HepG2 (cell line): ENCODE measurements around the gene PARVA. TPM values are rescaled to one million over a fixed set of nuclear protein-coding genes. Genes with fewer than 3 reads are reported as not detected.

Experiments used
- ARHGAP35 ChIP-seq: sonication (generic); formaldehyde crosslinking; IDR thresholded peaks from 2 replicates; pipeline ENCODE4 v1.9.0; 2022; ENCODE audit warnings: mild to moderate bottlenecking, inconsistent platforms, moderate library complexity, missing genetic modification reagents, borderline replicate concordance
- ARNTL ChIP-seq: sonication (generic); formaldehyde crosslinking; IDR thresholded peaks from 2 replicates; pipeline ENCODE4 v1.4.0; 2020; ENCODE audit warnings: mild to moderate bottlenecking, missing genetic modification reagents
- BORCS8-MEF2B ChIP-seq: sonication (generic); formaldehyde crosslinking; IDR thresholded peaks from 2 replicates; pipeline ENCODE4 v1.8.0; 2022; ENCODE audit warnings: mild to moderate bottlenecking, missing genetic modification reagents
- BRF2 ChIP-seq: sonication (generic); formaldehyde crosslinking; IDR thresholded peaks from 2 replicates; pipeline ENCODE4 v1.8.1; 2022; ENCODE audit warnings: mild to moderate bottlenecking, missing genetic modification reagents
- CENPT ChIP-seq: sonication (generic); formaldehyde crosslinking; IDR thresholded peaks from 2 replicates; pipeline ENCODE4 v1.8.0; 2022; ENCODE audit warnings: low read depth, mild to moderate bottlenecking, moderate library complexity, missing genetic modification reagents
- DNMT1 ChIP-seq: sonication (generic); formaldehyde crosslinking; IDR thresholded peaks from 2 replicates; pipeline ENCODE4 v1.5.1; 2020; ENCODE audit warnings: mild to moderate bottlenecking, missing genetic modification reagents
- DPF2 ChIP-seq: sonication (generic); formaldehyde crosslinking; IDR thresholded peaks from 2 replicates; pipeline ENCODE4 v1.4.0; 2020; ENCODE audit warnings: mild to moderate bottlenecking, low read depth, missing genetic modification reagents, borderline replicate concordance
- ELF1 ChIP-seq: sonication (generic); formaldehyde crosslinking; IDR thresholded peaks from 2 replicates; pipeline ENCODE4 v1.4.0; 2020; ENCODE audit warnings: missing genetic modification reagents
- ETV5 ChIP-seq: IDR thresholded peaks from 2 replicates; pipeline ENCODE4 v1.6.1; 2018; ENCODE audit warnings: missing biosample characterization, missing genetic modification reagents, inconsistent platforms, borderline replicate concordance
- HNRNPLL ChIP-seq: fragments of 200-400 bp; formaldehyde crosslinking; IDR thresholded peaks from 2 replicates; pipeline ENCODE4 v1.6.1; 2017; ENCODE audit warnings: mild to moderate bottlenecking, low read depth, low read length; ENCODE audit not compliant: poor library complexity, severe bottlenecking
- ISL2 ChIP-seq: sonication (generic); formaldehyde crosslinking; IDR thresholded peaks from 2 replicates; pipeline ENCODE4 v1.5.0; 2020; ENCODE audit warnings: missing genetic modification reagents
- MIXL1 ChIP-seq: IDR thresholded peaks from 2 replicates; pipeline ENCODE4 v1.6.1; 2016
- RXRA ChIP-seq: sonication (generic); formaldehyde crosslinking; IDR thresholded peaks from 2 replicates; pipeline ENCODE4 v1.5.1; 2020; ENCODE audit warnings: missing genetic modification reagents
- SAFB2 ChIP-seq: sonication (generic); formaldehyde crosslinking; IDR thresholded peaks from 2 replicates; pipeline ENCODE4 v1.5.1; 2020; ENCODE audit warnings: missing genetic modification reagents, low read depth, mild to moderate bottlenecking, borderline replicate concordance
- SALL1 ChIP-seq: sonication (generic); formaldehyde crosslinking; IDR thresholded peaks from 2 replicates; pipeline ENCODE4 v1.8.0; 2022; ENCODE audit warnings: mild to moderate bottlenecking, missing genetic modification reagents
- TRAFD1 ChIP-seq: sonication (generic); formaldehyde crosslinking; IDR thresholded peaks from 2 replicates; pipeline ENCODE4 v1.5.1; 2020; ENCODE audit warnings: missing genetic modification reagents, mild to moderate bottlenecking, borderline replicate concordance
- YEATS4 ChIP-seq: sonication (generic); formaldehyde crosslinking; IDR thresholded peaks from 2 replicates; pipeline ENCODE4 v1.4.0; 2020; ENCODE audit warnings: missing genetic modification reagents, borderline replicate concordance
- ZNF407 ChIP-seq: sonication (generic); formaldehyde crosslinking; IDR thresholded peaks from one replicate; pipeline ENCODE4 v1.5.1; 2020; ENCODE audit warnings: mild to moderate bottlenecking, missing genetic modification reagents; ENCODE audit errors: not compliant biosample characterization
- ZNF773 ChIP-seq: sonication (generic); formaldehyde crosslinking; IDR thresholded peaks from 2 replicates; pipeline ENCODE4 v1.4.0; 2020; ENCODE audit warnings: missing genetic modification reagents, borderline replicate concordance
- polyA plus RNA-seq, 8 experiments: library from polyadenylated mRNA; depleted of rRNA in 3 of 8; stranded (reverse) in 7 of 8; unstranded in 1 of 8; fragments of >200 nt; fragmentation: Illumina TruSeq in 4 of 8; extraction: Trizol in 4 of 8; gene quantifications; 2 replicates each; pipeline versions ENCODE4 v1.2.1 to v1.2.3, GENCODE V29; 2011 to 2016; ENCODE audit warnings: low read depth in 4 of 8, missing spikeins in 1 of 8, mixed read lengths in 1 of 8; ENCODE audit not compliant: insufficient read depth in 1 of 8
- total RNA-seq, 5 experiments: library from RNA; depleted of rRNA; stranded (reverse); fragments of >200 nt; fragmentation: Illumina TruSeq; extraction: Trizol; gene quantifications; 2 replicates each; pipeline ENCODE4 v1.2.3, GENCODE V29; 2016; ENCODE audit warnings: low read depth in 1 of 5

Gene PARVA
- total and polyA plus RNA-seq, 2 of the 13 experiments (the other 11 are each of a cell fraction or from before 2014, with no cell fraction given), result 5.9 to 9.1 TPM

GRCh38 chr11:12377106-12377823, at the start of gene PARVA (continued):
- TF ChIP-seq SALL1 (peak; percentile 42; the same call in 1 of the 2 replicates), ELF1 (CRISPR knock-in tag) (no peak), ZNF773 (CRISPR knock-in tag) (peak; percentile 42; the same call in 1 of the 2 replicates), ETV5 (CRISPR knock-in tag) (no peak), BRF2 (CRISPR knock-in tag) (peak; percentile 50; the same call in 1 of the 2 replicates), SAFB2 (CRISPR knock-in tag) (no peak), ARHGAP35 (CRISPR knock-in tag) (no peak), HNRNPLL (peak; percentile 94), TRAFD1 (CRISPR knock-in tag) (no peak), ISL2 (CRISPR knock-in tag) (0 out of 2 replicates have a peak, but pooled peaks have one; percentile 39), DNMT1 (CRISPR knock-in tag) (no peak), ZNF407 (CRISPR knock-in tag) (no peak), CENPT (CRISPR knock-in tag) (0 out of 2 replicates have a peak, but pooled peaks have one; percentile 58), BORCS8-MEF2B (CRISPR knock-in tag) (0 out of 2 replicates have a peak, but pooled peaks have one; percentile 23), RXRA (CRISPR knock-in tag) (no peak; the same call in 1 of the 2 replicates), MIXL1 (no peak), ARNTL (CRISPR knock-in tag) (no peak), YEATS4 (CRISPR knock-in tag) (no peak), DPF2 (CRISPR knock-in tag) (no peak)
